Spleen (tissue), 7 donors: ENCODE results near the gene DNAH9.

Source experiments
- CTCF ChIP-seq, 11 experiments: fragments of 200-600 bp in 7 of 11; fragments of 450-650 bp in 4 of 11; sonication (generic) in 4 of 11; IDR thresholded peaks in 8 of 11; conservative IDR thresholded peaks in 3 of 11; 1 replicate in 7 of 11; 2 replicates in 4 of 11; pipeline versions ENCODE4 v1.4.0 to v1.8.0; 2016 to 2021; ENCODE audit warnings: antibody characterized with exemption in 11 of 11, inconsistent platforms in 4 of 11, mild to moderate bottlenecking in 1 of 11
- POLR2A ChIP-seq, 3 donors: fragments of 450-650 bp; IDR thresholded peaks; one replicate each; pipeline ENCODE4 v1.5.1; 2017; ENCODE audit warnings: antibody characterized with exemption in 3 of 3, mild to moderate bottlenecking in 1 of 3
- POLR2AphosphoS5 ChIP-seq, 3 donors: sonication (generic); formaldehyde crosslinking; IDR thresholded peaks; one replicate each; pipeline ENCODE4 v1.5.1; 2017; ENCODE audit warnings: antibody characterized with exemption in 3 of 3
- donor health status: DM: no; HTN: no; CAD: no; lungs with moderate emphysema.
- donor health status: DM: no; HTN: no; CAD: no.
- donor health status: DM: no; HTN: no; CAD: no.

GRCh38 chr17:11805952-11806351, 207.7 kb downstream of the DNAH9 start:
- TF ChIP-seq CTCF (IDR thresholded peaks at IDR 0.05 in 8 of 11, conservative IDR thresholded peaks at IDR 0.05 in 3 of 11) (no peak), POLR2AphosphoS5 (IDR thresholded peaks at IDR 0.05) (no peak), POLR2A (IDR thresholded peaks at IDR 0.05) (no peak)
